HG03442 (cell line): Measurements from ENCODE around the gene TCEAL8.
"Not testable (repeated sequence)": the region's sequence is repeated elsewhere in the genome, so short reads cannot be mapped to it uniquely, and the experiment has no call there.

Experiments
- ATAC-seq: cut with Tn5 transposase; IDR thresholded peaks from one replicate; pipeline ENCODE4 v1.9.1; 2021; ENCODE audit warnings: mild to moderate bottlenecking, moderate library complexity; ENCODE audit not compliant: unreplicated experiment

The TCEAL8 gene, protein sequence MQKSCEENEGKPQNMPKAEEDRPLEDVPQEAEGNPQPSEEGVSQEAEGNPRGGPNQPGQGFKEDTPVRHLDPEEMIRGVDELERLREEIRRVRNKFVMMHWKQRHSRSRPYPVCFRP

DNA sequence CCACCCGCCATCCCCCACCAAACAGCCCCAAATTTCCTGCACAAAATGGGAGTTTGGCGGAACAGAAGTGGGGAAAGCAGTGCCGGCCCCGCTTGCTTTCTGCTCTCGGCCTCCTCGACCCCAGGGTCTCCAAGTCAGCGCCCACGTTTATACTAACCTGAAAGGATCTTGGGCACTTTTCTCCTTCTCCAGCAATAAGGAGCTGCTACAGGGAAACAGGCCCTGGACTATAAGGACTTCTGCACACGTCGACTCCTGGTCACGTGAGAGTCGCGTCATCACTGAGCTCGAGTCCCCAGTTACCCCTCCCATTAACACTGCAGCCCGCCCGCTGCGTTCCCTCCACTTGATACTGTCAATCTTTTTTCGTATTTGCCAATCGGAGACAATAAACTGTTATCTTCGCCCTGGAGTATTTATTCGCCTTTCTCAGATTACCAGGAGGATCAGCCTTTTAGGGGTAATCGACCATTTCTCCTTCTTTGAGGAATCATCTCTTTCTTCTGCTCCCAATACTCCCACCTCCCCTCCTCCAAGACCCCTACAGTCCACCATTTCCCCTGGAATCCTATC, at the start of gene TCEAL8:
TSS of gene TCEAL8 (minus strand) at position 235 of the 573 bp plus-strand sequence. CDS start 1,176 bp downstream, outside the sequence.
- peak; percentile 98 for ATAC-seq

GRCh38 chrX:103304705-103305104, 49.8 kb upstream of the TCEAL8 start:
- no peak for ATAC-seq

DNA sequence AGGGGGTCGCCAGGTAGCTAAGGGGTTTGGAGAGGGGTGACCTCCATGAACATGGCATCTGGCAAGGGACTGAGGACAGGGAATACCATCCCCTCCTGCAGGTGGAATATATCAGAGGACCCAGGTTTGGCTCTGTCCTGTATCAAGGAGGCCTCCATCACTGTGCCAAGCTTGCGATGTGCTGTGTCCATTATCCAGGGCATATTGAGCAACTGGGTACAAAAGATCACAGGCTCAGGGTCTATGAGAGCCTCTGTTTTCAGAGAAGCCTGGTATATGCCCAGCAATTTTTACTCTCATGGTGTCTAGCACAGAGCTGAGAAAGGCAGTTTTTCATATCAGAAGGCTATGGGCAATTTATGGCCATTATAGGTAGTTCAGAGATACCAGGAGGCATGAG, 38.2 kb upstream of the TCEAL8 start:
- no peak for ATAC-seq

- ATAC-seq, result no peak
These were observed 24.7 kb upstream of the TCEAL8 start for GRCh38 chrX:103279624-103280023.

DNA sequence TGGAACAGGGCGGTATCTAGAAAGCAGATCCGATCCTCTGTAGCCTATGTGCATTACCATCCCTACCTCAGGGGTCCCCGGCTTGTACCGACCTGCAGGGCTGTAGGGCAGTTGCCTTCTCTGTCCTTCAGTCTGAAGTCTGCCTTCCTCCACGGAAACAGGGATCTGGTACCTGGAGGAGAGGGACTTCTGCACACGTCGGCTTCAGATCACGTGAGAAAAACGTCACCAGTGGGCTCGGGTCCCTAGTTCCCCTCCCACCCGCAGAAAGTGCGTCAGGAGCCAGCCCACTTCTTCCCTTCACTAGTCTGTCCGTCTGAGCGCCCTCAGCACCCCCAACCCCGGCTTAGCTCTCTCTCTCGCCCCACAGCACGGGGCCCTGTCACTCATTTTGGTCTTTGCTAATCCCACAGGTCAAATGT, 21.6 kb upstream of the TCEAL8 start, which contains the start of gene TCEAL5:
TSS of gene TCEAL5 (minus strand) at position 170 of the 422 bp plus-strand sequence. CDS start 2,187 bp downstream, outside the sequence.
- no peak for ATAC-seq

GRCh38 chrX:103275947-103276567, 21.1 kb upstream of the TCEAL8 start:
- ATAC-seq, result no peak

DNA sequence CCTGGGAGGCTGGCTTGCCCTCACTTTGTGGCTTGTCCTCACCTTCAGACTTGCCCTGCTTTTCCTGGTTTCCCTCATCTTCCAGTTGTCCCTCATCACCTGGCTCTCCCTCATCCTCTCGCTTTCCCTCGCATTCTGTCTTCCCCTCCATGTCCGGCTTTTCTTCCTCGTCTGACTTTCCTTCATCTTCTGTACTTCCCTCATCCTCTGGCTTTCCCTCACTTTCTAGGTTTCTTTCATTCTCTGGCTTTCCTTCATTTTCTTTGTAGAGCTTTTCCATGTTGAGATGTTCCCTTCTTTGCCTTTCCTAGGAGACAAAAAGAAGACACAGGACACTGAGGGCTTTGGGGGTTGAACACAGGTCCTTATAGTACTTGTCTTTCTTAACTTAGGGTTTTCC, 19.3 kb upstream of the TCEAL8 start:
- no peak for ATAC-seq

DNA sequence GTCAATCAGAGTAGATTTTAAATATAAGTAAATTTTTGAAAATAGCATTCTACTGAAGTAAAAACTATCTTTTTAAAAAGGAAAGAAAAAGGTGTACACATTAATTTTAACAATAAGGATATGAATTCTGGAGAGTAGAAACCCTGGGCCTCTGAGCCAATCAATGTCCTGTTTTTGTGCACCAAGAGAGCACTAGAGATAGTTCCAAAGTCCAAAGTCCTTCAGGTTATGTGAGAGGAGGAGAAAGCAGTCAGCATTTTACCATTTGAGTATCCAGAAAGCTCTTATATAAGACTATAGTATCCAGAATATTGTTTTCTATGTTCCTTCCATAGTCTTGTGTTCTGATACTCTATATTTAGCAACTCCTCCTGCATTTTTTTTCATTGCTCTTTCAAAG, 3.3 kb upstream of the TCEAL8 start:
- no peak for ATAC-seq

GRCh38 chrX:103256651-103257050, 1.7 kb upstream of the TCEAL8 start:
- ATAC-seq, result no peak

DNA sequence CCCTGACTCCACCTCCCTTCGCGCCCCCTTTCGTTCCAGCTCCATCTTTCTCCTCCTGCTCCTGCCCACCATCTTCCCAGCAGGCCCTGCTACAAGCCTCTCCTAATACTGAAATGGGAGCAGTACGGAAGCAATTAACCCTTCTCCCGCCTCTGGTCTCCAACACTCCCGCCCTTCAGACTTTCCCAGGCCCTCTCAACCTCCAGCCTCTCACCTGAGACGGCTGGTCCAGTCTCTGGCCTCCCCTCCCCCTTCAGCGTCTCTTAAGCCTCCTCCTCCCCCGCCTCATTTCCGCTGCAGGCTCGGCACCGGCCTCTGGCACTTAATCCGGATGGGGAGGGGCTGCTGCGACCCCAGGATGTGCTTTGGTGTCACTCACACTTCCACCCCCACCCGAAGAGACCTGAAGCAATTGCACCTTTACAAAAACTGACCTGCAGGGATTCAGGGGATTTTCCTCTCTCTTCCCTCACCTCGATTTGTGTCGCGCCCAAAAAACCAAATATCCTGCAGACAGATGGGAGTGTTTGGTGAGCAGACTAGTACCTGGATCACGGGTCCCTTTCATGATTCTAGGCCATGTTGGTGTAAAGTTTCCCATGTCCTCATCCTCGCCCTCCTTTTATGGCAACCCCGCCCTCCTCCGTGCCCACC, 657 bp downstream of the TCEAL8 start:
- peak; percentile 60 for ATAC-seq

GRCh38 chrX:103253608-103254007, 1.3 kb downstream of the TCEAL8 start:
- no peak for ATAC-seq

DNA sequence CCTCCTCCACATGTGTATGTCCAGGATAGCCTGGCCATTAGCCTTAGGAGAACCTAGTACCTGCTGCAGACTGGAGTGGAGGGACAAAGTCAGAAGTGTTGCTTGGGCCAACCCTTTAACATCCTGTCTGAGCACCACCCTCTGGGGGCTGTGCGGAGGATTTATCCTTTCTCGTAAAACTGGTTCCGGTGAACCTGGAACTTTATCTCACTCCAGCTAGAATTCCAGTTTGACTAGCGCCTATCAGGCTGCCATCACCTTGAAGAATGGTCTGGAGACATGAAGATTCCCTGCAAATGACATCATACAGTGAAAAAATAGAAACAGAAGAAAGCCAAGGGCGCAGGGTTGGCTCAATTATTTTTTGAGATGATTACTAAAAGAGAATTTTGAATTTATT, 4.0 kb downstream of the TCEAL8 start:
- no peak for ATAC-seq

DNA sequence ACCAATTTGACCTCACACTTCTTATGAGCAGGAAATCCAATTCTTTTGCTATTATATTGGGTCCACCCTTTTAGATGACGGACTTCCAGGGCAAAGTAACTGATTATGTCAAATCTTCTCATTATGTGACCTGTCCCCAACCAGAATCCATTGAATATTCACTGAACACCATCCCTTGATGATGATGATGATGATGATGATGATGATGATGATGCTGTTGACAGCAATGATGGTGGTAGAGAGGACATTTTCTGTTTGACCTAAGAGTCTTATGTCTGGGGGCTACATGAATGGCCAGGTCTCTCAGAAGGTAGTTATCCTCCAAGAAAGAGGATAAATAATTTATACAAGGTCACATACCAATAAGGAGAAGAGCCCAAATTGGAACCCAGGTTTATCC, 5.2 kb downstream of the TCEAL8 start:
- no peak for ATAC-seq

- ATAC-seq, result peak; percentile 45
These were observed 6.4 kb downstream of the TCEAL8 start for GRCh38 chrX:103248553-103248952.

DNA sequence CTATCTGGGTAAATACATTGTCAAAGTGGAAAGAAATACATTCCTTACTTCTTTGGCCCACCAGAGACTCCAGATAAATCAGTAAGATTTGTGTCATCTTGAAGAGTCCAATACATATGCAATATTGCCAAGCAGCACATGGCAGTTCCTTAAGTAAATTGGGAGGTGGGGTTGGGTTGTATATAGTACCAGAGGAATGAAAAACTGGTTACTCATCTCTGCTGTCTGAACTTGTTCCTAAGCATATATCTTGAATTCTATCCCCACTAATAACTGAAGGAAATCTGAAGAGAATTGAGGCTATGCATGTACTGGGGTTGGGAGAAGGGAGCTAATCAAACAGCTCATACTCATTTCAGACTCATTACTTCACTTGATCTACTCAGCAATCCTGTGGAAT, 14.8 kb downstream of the TCEAL8 start:
- ATAC-seq, result no peak

- ATAC-seq, result no peak
These were observed 18.7 kb downstream of the TCEAL8 start for GRCh38 chrX:103236296-103236695.

DNA sequence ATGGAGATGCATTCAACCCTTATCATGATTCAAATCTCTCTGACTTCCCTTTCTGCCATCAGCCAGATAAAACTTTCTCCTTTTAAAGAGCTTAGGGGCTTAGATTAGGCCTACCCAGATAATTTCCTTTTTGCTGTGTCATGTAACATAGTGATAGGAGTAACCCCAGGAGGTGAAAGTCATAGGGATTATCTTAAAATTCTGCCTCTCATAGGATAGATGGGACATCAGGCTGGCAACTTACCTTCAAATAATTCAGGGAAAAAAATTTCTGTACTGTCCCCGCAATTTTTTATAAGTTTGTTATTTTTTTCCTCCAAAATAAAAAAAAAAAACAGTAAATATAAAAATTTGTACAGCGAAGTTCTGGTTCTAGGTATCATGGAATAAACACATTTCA, 19.3 kb downstream of the TCEAL8 start:
- ATAC-seq, result not testable (repeated sequence)

DNA sequence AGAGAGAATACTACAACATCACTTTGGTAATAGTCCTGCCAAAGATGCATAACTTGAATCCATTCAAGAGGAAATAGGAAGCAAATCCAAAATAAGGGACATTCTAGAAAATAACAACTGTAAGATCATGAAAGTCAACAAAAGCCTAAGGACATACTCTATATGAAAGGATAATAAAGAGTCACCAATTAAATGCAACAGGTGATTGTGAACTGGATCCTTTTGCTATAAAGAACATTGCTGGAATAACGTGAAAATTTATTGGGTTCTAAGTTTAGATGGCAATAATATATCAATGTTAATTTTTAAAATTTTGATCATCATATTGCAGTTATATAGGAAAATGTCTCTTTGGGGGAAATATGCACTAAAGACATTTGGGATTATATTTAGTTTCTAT, 20.1 kb downstream of the TCEAL8 start:
- ATAC-seq, result no peak

GRCh38 chrX:103233263-103233662, 21.7 kb downstream of the TCEAL8 start:
- ATAC-seq, result no peak

DNA sequence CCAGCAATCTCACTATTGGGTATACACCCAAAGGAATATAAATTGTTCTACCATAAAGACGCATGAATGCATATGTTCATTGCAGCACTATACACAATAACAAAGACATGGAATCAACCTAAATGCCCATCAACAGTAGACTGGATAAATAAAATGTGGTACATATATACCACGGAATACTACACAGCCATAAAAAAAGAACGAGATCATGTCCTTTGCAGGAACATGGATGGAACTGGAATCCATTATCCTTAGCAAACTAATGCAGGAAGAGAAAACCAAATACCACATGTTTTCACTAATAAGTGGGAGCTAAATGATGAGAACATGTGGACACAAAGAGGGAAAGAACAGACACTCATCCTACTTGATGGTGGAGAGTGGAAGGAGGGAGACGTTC, 29.0 kb downstream of the TCEAL8 start:
- ATAC-seq, result not testable (repeated sequence)

DNA sequence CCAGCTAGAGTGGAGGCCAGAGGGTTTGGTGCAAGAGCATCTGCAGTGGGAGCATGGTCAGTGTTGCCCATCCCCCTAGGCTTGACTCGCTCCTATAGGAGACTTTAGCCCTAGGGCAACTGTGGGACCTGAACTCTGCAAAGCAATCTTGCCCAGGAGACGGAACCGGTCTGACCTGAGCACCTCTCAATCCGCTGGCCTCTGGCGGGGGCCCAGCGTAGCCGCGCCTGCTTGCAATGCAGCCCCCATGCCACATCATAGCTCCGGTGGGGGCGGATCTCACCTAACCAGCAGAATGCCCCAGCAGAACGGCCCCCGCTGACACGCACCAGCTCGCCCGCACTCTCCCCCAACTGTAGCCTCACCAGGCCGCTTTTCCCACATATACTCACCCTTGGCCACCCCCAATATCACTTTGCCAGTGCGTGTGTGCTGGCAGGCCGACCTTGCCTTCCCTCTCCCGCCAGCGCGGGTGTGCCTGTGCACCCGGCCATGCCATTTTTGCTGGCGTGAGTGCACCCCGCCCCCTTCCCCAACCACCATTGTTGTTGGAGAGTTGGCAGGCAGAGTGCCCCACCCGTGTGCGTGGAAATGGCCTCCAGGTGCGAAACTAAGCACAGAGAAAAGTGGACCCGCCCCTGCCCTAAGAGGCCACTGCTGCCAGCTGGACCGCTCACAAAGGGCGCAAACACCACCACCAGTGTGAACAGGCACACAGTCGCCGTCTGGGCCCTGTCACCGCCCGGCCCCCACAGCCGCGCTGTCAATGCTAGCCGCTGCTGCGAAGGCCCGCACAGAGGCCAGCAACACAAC, 34.2 kb downstream of the TCEAL8 start:
- ATAC-seq, result no peak
